Prostate gland (tissue), 2 donors: Measurements from ENCODE around the gene CYTL1. TPM values are rescaled to one million over a fixed set of nuclear protein-coding genes. Genes with fewer than 3 reads are reported as not detected.
"Not testable (repeated sequence)": the region's sequence is repeated elsewhere in the genome, so short reads cannot be mapped to it uniquely, and the experiment has no call there.

ENCODE experiments used
- DNase-seq: peaks from one replicate; pipeline ENCODE4 v3.0.0-alpha.2; 2019; ENCODE audit warnings: low spot score
- H3K27ac ChIP-seq, 2 donors: fragments of 200-600 bp; sonication (generic); 2 replicates each; pipeline ENCODE4 v1.5.1; 2017 to 2019
- H3K27me3 ChIP-seq: fragments of 200-600 bp; sonication (generic); replicated peaks from 2 replicates; pipeline ENCODE4 v1.5.1; 2019; ENCODE audit not compliant: insufficient read depth
- H3K36me3 ChIP-seq, 2 donors: fragments of 200-600 bp; sonication (generic); 1 replicate in 1 of 2; 2 replicates in 1 of 2; pipeline versions ENCODE4 v1.5.1 to v1.8.1; 2017 to 2019
- H3K4me1 ChIP-seq: fragments of 200-600 bp; sonication (generic); replicated peaks from 2 replicates; pipeline ENCODE4 v1.5.1; 2019
- H3K4me3 ChIP-seq, 2 donors: fragments of 200-600 bp; sonication (generic); 2 replicates each; pipeline ENCODE4 v1.5.1; 2017 to 2019
- H3K9me3 ChIP-seq: fragments of 200-600 bp; sonication (generic); 2 replicates; pipeline ENCODE4 v1.5.1; 2017
- CTCF ChIP-seq, 4 experiments: fragments of 200-600 bp in 2 of 4; fragments of 450-650 bp in 2 of 4; sonication (generic) in 2 of 4; IDR thresholded peaks; 1 replicate in 3 of 4; 2 replicates in 1 of 4; pipeline ENCODE4 v1.5.1; 2016 to 2019; ENCODE audit warnings: antibody characterized with exemption in 4 of 4, mild to moderate bottlenecking in 2 of 4, moderate library complexity in 2 of 4
- POLR2A ChIP-seq: fragments of 450-650 bp; IDR thresholded peaks from one replicate; pipeline ENCODE4 v1.6.1; 2016; ENCODE audit warnings: antibody characterized with exemption, mild to moderate bottlenecking
- POLR2AphosphoS5 ChIP-seq: sonication (generic); formaldehyde crosslinking; IDR thresholded peaks from one replicate; pipeline ENCODE4 v1.6.1; 2017; ENCODE audit warnings: antibody characterized with exemption
- WGBS: methylation state at CpG from one replicate; pipeline ENCODE4 v1.1.5; 2018; 5-methylcytosine and 5-hydroxymethylcytosine counted together
- intact Hi-C: fragments of 100-400 bp; cut with DNase I; formaldehyde crosslinking; loops from one replicate; pipeline ENCODE4 v1.14.2; 2022
- total RNA-seq, 2 donors: library from RNA; depleted of rRNA; stranded (reverse); fragments of >200 nt; gene quantifications; one replicate each; pipeline ENCODE4 v1.1.0, GENCODE V29; 2016

Gene CYTL1
- total RNA-seq = 1 to 10 TPM; 1.4 to 2.2 TPM

GRCh38 chr4:5019274-5019673, at the start of gene CYTL1:
Gene CYTL1, minus strand, starts transcription at chr4:5019458. Its CDS starts 13 bp downstream, at chr4:5019445.
- intact Hi-C loops = no loop called here
- no peak for DNase-seq
- no peaks in the 10 kb centered on the region for H3K4me1 ChIP-seq
- peak within 1 kb of the TSS in 1 of 2 donors; percentile 15 for H3K4me3 ChIP-seq
- H3K36me3 ChIP-seq = no peaks in the 10 kb centered on the region
- WGBS = 2% methylated on average over 24 of the region's 28 CpGs
- no peaks in the 10 kb centered on the region for H3K9me3 ChIP-seq
- H3K27ac ChIP-seq = no peak within 1 kb of the TSS
- peaks cover 16% of the 10 kb centered on the region for H3K27me3 ChIP-seq
- TF ChIP-seq POLR2A (no peak), CTCF (IDR thresholded peaks at IDR 0.05) (no peak), POLR2AphosphoS5 (no peak)

- no peak for DNase-seq
- no peak for TF ChIP-seq CTCF (IDR thresholded peaks at IDR 0.05)
- TF ChIP-seq POLR2A = no peak
- no peak for TF ChIP-seq POLR2AphosphoS5
- 83% methylated on average over 3 of the region's 3 CpGs for WGBS
- intact Hi-C loops = no loop called here
- H3K36me3 ChIP-seq = no peaks in the 10 kb centered on the region
- H3K27me3 ChIP-seq = no peaks in the 10 kb centered on the region
- no peak overlapping the region for H3K27ac ChIP-seq
- H3K4me1 ChIP-seq = no peaks in the 10 kb centered on the region
- H3K4me3 ChIP-seq = no peak overlapping the region
- no peaks in the 10 kb centered on the region for H3K9me3 ChIP-seq
Measured at GRCh38 chr4:5067908-5068307, 48.6 kb upstream of the CYTL1 start.

GRCh38 chr4:5066968-5067367, 47.7 kb upstream of the CYTL1 start:
- H3K27me3 ChIP-seq, H3K4me1 ChIP-seq, H3K36me3 ChIP-seq, H3K27ac ChIP-seq, H3K4me3 ChIP-seq, DNase-seq, intact Hi-C loops, H3K9me3 ChIP-seq: not testable (repeated sequence)
- 84% methylated on average over 3 of the region's 3 CpGs for WGBS

- Histone ChIP-seq H3K4me1 (no peaks in the 10 kb centered on the region), H3K9me3 (no peaks in the 10 kb centered on the region), H3K36me3 (no peaks in the 10 kb centered on the region), H3K27me3 (no peaks in the 10 kb centered on the region), H3K4me3 (no peak overlapping the region), H3K27ac (no peak overlapping the region)
- intact Hi-C loops = no loop called here
- TF ChIP-seq POLR2A (no peak), CTCF (IDR thresholded peaks at IDR 0.05) (no peak), POLR2AphosphoS5 (no peak)
- no peak for DNase-seq
- WGBS = 43% methylated on average over 3 of the region's 3 CpGs
Measured at GRCh38 chr4:5066101-5066500, 46.8 kb upstream of the CYTL1 start.

GRCh38 chr4:5055411-5055810, 36.2 kb upstream of the CYTL1 start:
- no peaks in the 10 kb centered on the region for H3K9me3 ChIP-seq
- H3K36me3 ChIP-seq = no peaks in the 10 kb centered on the region
- no peak for TF ChIP-seq CTCF (IDR thresholded peaks at IDR 0.05)
- no peak for TF ChIP-seq POLR2AphosphoS5
- TF ChIP-seq POLR2A = no peak
- H3K4me3 ChIP-seq = no peak overlapping the region
- intact Hi-C loops = loop anchor here (10.0 kb wide), 1 partner anchor 759 kb away; no protein-coding TSS in a partner anchor
- no peak for DNase-seq
- H3K4me1 ChIP-seq = peaks cover 5% of the 10 kb centered on the region
- WGBS = 56% methylated on average over 5 of the region's 5 CpGs
- no peaks in the 10 kb centered on the region for H3K27me3 ChIP-seq
- no peak overlapping the region for H3K27ac ChIP-seq
